ENCODE measurements around the gene HYAL2.

The HYAL2 gene

DNA sequence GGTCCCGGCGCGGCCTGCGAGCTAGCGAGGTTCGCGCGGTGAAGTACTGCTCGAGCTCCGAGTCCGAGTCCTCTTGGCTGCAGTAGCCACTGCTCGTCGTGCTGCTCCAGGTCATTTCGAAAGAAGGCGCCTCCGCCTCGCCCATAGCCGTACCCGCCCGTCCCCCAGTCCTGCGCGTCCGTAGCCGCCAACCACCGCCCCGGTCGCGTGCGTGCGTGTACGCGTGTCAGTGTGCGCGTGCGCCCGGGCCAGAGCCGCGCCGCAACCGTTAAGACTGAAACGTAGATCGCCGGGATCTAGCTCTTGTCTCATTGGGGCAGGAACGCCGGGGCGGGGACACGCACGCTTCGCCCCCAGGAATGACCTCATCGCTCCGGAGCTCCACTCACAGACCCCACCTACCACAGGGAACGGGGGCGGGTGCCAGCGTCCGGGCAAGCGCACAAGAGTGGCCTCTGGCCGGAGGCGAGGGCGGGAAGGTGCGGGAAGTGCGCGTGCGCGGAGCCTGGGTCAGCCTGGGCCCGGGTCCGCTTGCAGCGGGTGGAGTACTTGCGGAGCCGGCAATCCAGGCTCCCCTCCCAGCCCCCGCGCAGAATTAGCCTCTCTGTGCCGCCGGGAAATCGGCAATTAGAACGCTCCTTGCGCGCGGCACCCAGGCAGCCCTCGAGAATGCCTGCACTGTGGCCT, 14.8 kb upstream of the HYAL2 start:
- Histone ChIP-seq H3K4me3 (ENCODE audit: low read depth, low read length) (peak overlapping the region; percentile 96), H3K4me1 (ENCODE audit: control insufficient read depth, insufficient read depth, low read length) (no peaks in the 10 kb centered on the region; the same call in 1 of the 2 replicates), H3K36me3 (ENCODE audit: control insufficient read depth in 2 of 2, insufficient read depth in 1 of 2, low read length in 2 of 2) (peaks cover 3 to 28% of the 10 kb centered on the region in 2 experiments; a peak in 2 of 3 replicates), H3K9me3 (ENCODE audit: control insufficient read depth, insufficient read depth, low read depth, low read length) (no peaks in the 10 kb centered on the region), H3K27ac (ENCODE audit: extremely low read depth, low read depth, low read length) (peak overlapping the region; percentile 88)
- ChIA-PET POLR2A (interaction anchor here (0.6 to 2.7 kb wide), 27 partner anchors 8 to 1059 kb away, joined by 3 to 63 read pairs (median 5); partner anchors contain the start of genes CYB561D2, GNAI2, HEMK1 and HYAL2), CTCF (interaction anchor here (1.0 to 2.6 kb wide), 7 partner anchors 9 to 205 kb away, joined by 3 to 13 read pairs (median 5); partner anchors contain the start of gene TUSC2)
- TF ChIP-seq SP7 (tag by site-specific recombination; IDR thresholded peaks at IDR 0.05), result peak; percentile 59
- peak; percentile 70; the same call in 1 of the 2 replicates for TF ChIP-seq ZNF2 (tag by site-specific recombination; IDR thresholded peaks at IDR 0.05)
- TF ChIP-seq ZNF658 (tag by site-specific recombination; IDR thresholded peaks at IDR 0.05), result no peak
- TF ChIP-seq ZNF335 (tag by site-specific recombination; conservative IDR thresholded peaks at IDR 0.05), result 0 out of 2 replicates have a peak, but pooled peaks have one; percentile 16
- TF ChIP-seq, protein P1, sequence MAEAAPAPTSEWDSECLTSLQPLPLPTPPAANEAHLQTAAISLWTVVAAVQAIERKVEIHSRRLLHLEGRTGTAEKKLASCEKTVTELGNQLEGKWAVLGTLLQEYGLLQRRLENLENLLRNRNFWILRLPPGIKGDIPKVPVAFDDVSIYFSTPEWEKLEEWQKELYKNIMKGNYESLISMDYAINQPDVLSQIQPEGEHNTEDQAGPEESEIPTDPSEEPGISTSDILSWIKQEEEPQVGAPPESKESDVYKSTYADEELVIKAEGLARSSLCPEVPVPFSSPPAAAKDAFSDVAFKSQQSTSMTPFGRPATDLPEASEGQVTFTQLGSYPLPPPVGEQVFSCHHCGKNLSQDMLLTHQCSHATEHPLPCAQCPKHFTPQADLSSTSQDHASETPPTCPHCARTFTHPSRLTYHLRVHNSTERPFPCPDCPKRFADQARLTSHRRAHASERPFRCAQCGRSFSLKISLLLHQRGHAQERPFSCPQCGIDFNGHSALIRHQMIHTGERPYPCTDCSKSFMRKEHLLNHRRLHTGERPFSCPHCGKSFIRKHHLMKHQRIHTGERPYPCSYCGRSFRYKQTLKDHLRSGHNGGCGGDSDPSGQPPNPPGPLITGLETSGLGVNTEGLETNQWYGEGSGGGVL (tag by site-specific recombination; IDR thresholded peaks at IDR 0.05), result 0 out of 2 replicates have a peak, but pooled peaks have one; percentile 28
- TF ChIP-seq, protein P2, sequence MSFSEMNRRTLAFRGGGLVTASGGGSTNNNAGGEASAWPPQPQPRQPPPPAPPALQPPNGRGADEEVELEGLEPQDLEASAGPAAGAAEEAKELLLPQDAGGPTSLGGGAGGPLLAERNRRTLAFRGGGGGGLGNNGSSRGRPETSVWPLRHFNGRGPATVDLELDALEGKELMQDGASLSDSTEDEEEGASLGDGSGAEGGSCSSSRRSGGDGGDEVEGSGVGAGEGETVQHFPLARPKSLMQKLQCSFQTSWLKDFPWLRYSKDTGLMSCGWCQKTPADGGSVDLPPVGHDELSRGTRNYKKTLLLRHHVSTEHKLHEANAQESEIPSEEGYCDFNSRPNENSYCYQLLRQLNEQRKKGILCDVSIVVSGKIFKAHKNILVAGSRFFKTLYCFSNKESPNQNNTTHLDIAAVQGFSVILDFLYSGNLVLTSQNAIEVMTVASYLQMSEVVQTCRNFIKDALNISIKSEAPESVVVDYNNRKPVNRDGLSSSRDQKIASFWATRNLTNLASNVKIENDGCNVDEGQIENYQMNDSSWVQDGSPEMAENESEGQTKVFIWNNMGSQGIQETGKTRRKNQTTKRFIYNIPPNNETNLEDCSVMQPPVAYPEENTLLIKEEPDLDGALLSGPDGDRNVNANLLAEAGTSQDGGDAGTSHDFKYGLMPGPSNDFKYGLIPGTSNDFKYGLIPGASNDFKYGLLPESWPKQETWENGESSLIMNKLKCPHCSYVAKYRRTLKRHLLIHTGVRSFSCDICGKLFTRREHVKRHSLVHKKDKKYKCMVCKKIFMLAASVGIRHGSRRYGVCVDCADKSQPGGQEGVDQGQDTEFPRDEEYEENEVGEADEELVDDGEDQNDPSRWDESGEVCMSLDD (tag by site-specific recombination; IDR thresholded peaks at IDR 0.05), result peak; percentile 77
- TF ChIP-seq OVOL3 (tag by site-specific recombination; IDR thresholded peaks at IDR 0.05), result peak; percentile 79
- TF ChIP-seq, protein P3, sequence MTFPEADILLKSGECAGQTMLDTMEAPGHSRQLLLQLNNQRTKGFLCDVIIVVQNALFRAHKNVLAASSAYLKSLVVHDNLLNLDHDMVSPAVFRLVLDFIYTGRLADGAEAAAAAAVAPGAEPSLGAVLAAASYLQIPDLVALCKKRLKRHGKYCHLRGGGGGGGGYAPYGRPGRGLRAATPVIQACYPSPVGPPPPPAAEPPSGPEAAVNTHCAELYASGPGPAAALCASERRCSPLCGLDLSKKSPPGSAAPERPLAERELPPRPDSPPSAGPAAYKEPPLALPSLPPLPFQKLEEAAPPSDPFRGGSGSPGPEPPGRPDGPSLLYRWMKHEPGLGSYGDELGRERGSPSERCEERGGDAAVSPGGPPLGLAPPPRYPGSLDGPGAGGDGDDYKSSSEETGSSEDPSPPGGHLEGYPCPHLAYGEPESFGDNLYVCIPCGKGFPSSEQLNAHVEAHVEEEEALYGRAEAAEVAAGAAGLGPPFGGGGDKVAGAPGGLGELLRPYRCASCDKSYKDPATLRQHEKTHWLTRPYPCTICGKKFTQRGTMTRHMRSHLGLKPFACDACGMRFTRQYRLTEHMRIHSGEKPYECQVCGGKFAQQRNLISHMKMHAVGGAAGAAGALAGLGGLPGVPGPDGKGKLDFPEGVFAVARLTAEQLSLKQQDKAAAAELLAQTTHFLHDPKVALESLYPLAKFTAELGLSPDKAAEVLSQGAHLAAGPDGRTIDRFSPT (tag by site-specific recombination; IDR thresholded peaks at IDR 0.05), result peak; percentile 99
- TF ChIP-seq ZNF701 (tag by site-specific recombination; IDR thresholded peaks at IDR 0.05), result no peak
- no peak for TF ChIP-seq ZNF114 (tag by site-specific recombination; IDR thresholded peaks at IDR 0.05)
- TF ChIP-seq, protein P4, sequence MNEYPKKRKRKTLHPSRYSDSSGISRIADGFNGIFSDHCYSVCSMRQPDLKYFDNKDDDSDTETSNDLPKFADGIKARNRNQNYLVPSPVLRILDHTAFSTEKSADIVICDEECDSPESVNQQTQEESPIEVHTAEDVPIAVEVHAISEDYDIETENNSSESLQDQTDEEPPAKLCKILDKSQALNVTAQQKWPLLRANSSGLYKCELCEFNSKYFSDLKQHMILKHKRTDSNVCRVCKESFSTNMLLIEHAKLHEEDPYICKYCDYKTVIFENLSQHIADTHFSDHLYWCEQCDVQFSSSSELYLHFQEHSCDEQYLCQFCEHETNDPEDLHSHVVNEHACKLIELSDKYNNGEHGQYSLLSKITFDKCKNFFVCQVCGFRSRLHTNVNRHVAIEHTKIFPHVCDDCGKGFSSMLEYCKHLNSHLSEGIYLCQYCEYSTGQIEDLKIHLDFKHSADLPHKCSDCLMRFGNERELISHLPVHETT (tag by site-specific recombination; IDR thresholded peaks at IDR 0.05), result 0 out of 2 replicates have a peak, but pooled peaks have one; percentile 7
- TF ChIP-seq GLIS2 (tag by site-specific recombination; IDR thresholded peaks at IDR 0.05), result peak; percentile 70
- TF ChIP-seq ZBTB17 (tag by site-specific recombination; IDR thresholded peaks at IDR 0.05), result peak; percentile 92
- TF ChIP-seq ZNF223 (tag by site-specific recombination; IDR thresholded peaks at IDR 0.05), result peak; percentile 90
- TF ChIP-seq KLF9 (tag by site-specific recombination; IDR thresholded peaks at IDR 0.05; ENCODE audit: low read depth), result peak; percentile 82
- TF ChIP-seq KLF7 (tag by site-specific recombination; IDR thresholded peaks at IDR 0.05; ENCODE audit: borderline replicate concordance), result 0 out of 2 replicates have a peak, but pooled peaks have one; percentile 21
- no peak for TF ChIP-seq ZNF140 (tag by site-specific recombination; IDR thresholded peaks at IDR 0.05)
- 0 out of 2 replicates have a peak, but pooled peaks have one; percentile 31 for TF ChIP-seq ZNF660 (tag by site-specific recombination; IDR thresholded peaks at IDR 0.05)
- TF ChIP-seq, protein P5, sequence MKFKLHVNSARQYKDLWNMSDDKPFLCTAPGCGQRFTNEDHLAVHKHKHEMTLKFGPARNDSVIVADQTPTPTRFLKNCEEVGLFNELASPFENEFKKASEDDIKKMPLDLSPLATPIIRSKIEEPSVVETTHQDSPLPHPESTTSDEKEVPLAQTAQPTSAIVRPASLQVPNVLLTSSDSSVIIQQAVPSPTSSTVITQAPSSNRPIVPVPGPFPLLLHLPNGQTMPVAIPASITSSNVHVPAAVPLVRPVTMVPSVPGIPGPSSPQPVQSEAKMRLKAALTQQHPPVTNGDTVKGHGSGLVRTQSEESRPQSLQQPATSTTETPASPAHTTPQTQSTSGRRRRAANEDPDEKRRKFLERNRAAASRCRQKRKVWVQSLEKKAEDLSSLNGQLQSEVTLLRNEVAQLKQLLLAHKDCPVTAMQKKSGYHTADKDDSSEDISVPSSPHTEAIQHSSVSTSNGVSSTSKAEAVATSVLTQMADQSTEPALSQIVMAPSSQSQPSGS (tag by site-specific recombination; IDR thresholded peaks at IDR 0.05; ENCODE audit: low read depth), result peak; percentile 97
- TF ChIP-seq, protein P6, sequence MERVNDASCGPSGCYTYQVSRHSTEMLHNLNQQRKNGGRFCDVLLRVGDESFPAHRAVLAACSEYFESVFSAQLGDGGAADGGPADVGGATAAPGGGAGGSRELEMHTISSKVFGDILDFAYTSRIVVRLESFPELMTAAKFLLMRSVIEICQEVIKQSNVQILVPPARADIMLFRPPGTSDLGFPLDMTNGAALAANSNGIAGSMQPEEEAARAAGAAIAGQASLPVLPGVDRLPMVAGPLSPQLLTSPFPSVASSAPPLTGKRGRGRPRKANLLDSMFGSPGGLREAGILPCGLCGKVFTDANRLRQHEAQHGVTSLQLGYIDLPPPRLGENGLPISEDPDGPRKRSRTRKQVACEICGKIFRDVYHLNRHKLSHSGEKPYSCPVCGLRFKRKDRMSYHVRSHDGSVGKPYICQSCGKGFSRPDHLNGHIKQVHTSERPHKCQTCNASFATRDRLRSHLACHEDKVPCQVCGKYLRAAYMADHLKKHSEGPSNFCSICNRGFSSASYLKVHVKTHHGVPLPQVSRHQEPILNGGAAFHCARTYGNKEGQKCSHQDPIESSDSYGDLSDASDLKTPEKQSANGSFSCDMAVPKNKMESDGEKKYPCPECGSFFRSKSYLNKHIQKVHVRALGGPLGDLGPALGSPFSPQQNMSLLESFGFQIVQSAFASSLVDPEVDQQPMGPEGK (tag by site-specific recombination; IDR thresholded peaks at IDR 0.05), result peak; percentile 95
- TF ChIP-seq ZNF221 (tag by site-specific recombination; IDR thresholded peaks at IDR 0.05; ENCODE audit: borderline replicate concordance), result no peak
- TF ChIP-seq ZNF211 (tag by site-specific recombination; IDR thresholded peaks at IDR 0.05; ENCODE audit: low read depth), result no peak
- TF ChIP-seq KLF10 (tag by site-specific recombination; IDR thresholded peaks at IDR 0.05), result peak; percentile 27; the same call in 1 of the 2 replicates
- no peak for TF ChIP-seq ZNF175 (tag by site-specific recombination; IDR thresholded peaks at IDR 0.05)
- no peak; the same call in 1 of the 2 replicates for TF ChIP-seq ZFP37 (tag by site-specific recombination; IDR thresholded peaks at IDR 0.05)
